Ovary (tissue), 9 donors: ENCODE data around the gene RAC3. TPM values are rescaled to one million over a fixed set of nuclear protein-coding genes. Genes with fewer than 3 reads are reported as not detected.

Experiments used
- DNase-seq, 5 donors: peaks; one replicate each; pipeline ENCODE4 v3.0.0-alpha.2; 2019 to 2020
- H3K27ac ChIP-seq, 2 donors: fragments of 200-600 bp; one replicate each; pipeline versions ENCODE4 v1.5.1 to v1.8.0; 2019 to 2022
- H3K27me3 ChIP-seq: fragments of 200-600 bp; one replicate; pipeline ENCODE4 v1.8.0; 2022
- H3K36me3 ChIP-seq: fragments of 200-600 bp; sonication (generic); one replicate; pipeline ENCODE4 v1.5.1; 2019
- H3K4me1 ChIP-seq: one replicate; pipeline ENCODE4 v1.8.1; 2013; ENCODE audit warnings: mild to moderate bottlenecking, moderate library complexity; ENCODE audit not compliant: insufficient read depth
- H3K4me3 ChIP-seq: fragments of 200-600 bp; sonication (generic); one replicate; pipeline ENCODE4 v1.5.1; 2017
- H3K9me3 ChIP-seq, 2 donors: fragments of 200-600 bp in 1 of 2; sonication (generic) in 1 of 2; one replicate each; pipeline versions ENCODE4 v1.5.1 to v1.8.1; 2013 to 2019; ENCODE audit warnings: mild to moderate bottlenecking in 1 of 2, moderate library complexity in 1 of 2
- CTCF ChIP-seq, 3 donors: fragments of 450-650 bp in 2 of 3; fragments of 200-600 bp in 1 of 3; IDR thresholded peaks; one replicate each; pipeline versions ENCODE4 v1.5.1 to v1.8.0; 2016 to 2022; ENCODE audit warnings: antibody characterized with exemption in 3 of 3, mild to moderate bottlenecking in 1 of 3
- EP300 ChIP-seq: sonication (generic); formaldehyde crosslinking; IDR thresholded peaks from one replicate; pipeline ENCODE4 v1.6.1; 2017; ENCODE audit warnings: antibody characterized with exemption
- POLR2A ChIP-seq: fragments of 450-650 bp; IDR thresholded peaks from one replicate; pipeline ENCODE4 v1.6.1; 2017; ENCODE audit warnings: antibody characterized with exemption, mild to moderate bottlenecking, moderate library complexity
- whole genome bisulfite sequencing, 3 donors: extraction: QIAGEN DNeasy Blood & Tissue Kit in 1 of 3; methylation state at CpG; one replicate each; pipeline versions ENCODE4 v1.1.5 to v1.1.7; 2013 to 2017; 5-methylcytosine and 5-hydroxymethylcytosine counted together
- intact Hi-C, 4 donors: fragments of 100-400 bp; cut with DNase I; formaldehyde crosslinking; loops; one replicate each; pipeline versions ENCODE4 v1.11.0 to v1.15.1; 2022 to 2023
- polyA plus RNA-seq, 2 donors: library from polyadenylated mRNA; stranded (reverse); fragments of 200-250 nt in 1 of 2; fragments of 350-450 nt in 1 of 2; fragmentation: Illumina TruSeq in 1 of 2; extraction: RNeasy Lipid Tissue Mini Kit (QIAGEN cat#74804) in 1 of 2; gene quantifications; one replicate each; pipeline ENCODE4 v1.2.3, GENCODE V29; 2013 to 2014
- total RNA-seq, 7 donors: library from RNA; depleted of rRNA in 2 of 7; stranded (reverse); fragments of >200 nt in 2 of 7; fragmentation: NEBNext Ultra II Directional in 3 of 7; extraction: Animal tissue kit (Norgen Biotek cat#: 25700) in 3 of 7; gene quantifications; one replicate each; pipeline versions ENCODE4 v1.1.0 to v1.2.4, GENCODE V29; 2016 to 2023
- donor health status: DM: no; HTN: no; CAD: no; lungs with moderate emphysema.
- donor health status: DM: no; HTN: no; CAD: no.
- donor health status: Bipolar disorder and iron deficiency.
- donor health status: DM: yes; HTN: yes; CAD: no.
- donor health status: DM: no; HTN: no; CAD: no.
- donor health status: DM: yes; HTN: yes; CAD: no.

Gene RAC3
- total and polyA plus RNA-seq, 9 donors: 0.40 to 7.8 (median 3.3) TPM

- Histone ChIP-seq H3K4me1 (peaks cover 6% of the 10 kb centered on the region), H3K27me3 (no peaks in the 10 kb centered on the region), H3K9me3 (no peaks in the 10 kb centered on the region), H3K27ac (no peak overlapping the region), H3K4me3 (no peak overlapping the region), H3K36me3 (no peaks in the 10 kb centered on the region)
- intact Hi-C loops: loop anchor here in 1 of 4 donors (10.0 kb wide), 1 partner anchor 296 kb away; no protein-coding TSS in a partner anchor
- no peak for DNase-seq
- 93 to 97% (median 95%) methylated on average over 9 of the region's 9 CpGs for WGBS, 3 donors
- no peak for TF ChIP-seq EP300
- TF ChIP-seq POLR2A: no peak
- no peak for TF ChIP-seq CTCF (IDR thresholded peaks at IDR 0.05)
These were observed 2.5 kb upstream of the RAC3 start for GRCh38 chr17:82028966-82029365.

DNA sequence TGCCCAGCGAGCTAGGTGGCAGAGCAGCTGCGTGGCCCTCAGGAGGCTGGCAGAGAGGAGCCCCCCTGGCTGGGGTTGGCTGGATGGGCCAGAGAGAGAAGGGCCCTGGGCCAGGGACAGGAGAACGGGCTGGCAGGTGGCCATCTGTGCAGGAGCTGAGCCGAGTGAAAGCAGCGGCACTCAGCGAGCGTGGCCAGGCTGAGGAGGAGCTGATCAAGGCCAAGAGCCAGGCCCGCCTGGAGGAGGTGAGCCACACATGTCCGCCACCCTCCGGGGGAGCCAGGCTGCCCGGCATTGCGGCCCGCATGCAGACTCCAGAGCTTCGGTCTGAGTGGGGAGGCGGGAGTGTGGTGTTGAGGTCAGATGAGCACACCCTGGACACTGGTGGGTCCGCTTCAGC, 2.1 kb upstream of the RAC3 start:
- H3K4me1 ChIP-seq: peaks cover 3% of the 10 kb centered on the region
- H3K27ac ChIP-seq: no peak overlapping the region
- H3K36me3 ChIP-seq: no peaks in the 10 kb centered on the region
- H3K4me3 ChIP-seq: no peak overlapping the region
- WGBS, 3 donors: 85 to 91% (median 89%) methylated on average over 16 of the region's 16 CpGs
- no peak for DNase-seq
- intact Hi-C loops: loop anchor here in 1 of 4 donors (10.0 kb wide), 1 partner anchor 295 kb away; no protein-coding TSS in a partner anchor
- TF ChIP-seq EP300: no peak
- TF ChIP-seq CTCF (IDR thresholded peaks at IDR 0.05): no peak
- TF ChIP-seq POLR2A: no peak
- H3K9me3 ChIP-seq: no peaks in the 10 kb centered on the region
- no peaks in the 10 kb centered on the region for H3K27me3 ChIP-seq

DNA sequence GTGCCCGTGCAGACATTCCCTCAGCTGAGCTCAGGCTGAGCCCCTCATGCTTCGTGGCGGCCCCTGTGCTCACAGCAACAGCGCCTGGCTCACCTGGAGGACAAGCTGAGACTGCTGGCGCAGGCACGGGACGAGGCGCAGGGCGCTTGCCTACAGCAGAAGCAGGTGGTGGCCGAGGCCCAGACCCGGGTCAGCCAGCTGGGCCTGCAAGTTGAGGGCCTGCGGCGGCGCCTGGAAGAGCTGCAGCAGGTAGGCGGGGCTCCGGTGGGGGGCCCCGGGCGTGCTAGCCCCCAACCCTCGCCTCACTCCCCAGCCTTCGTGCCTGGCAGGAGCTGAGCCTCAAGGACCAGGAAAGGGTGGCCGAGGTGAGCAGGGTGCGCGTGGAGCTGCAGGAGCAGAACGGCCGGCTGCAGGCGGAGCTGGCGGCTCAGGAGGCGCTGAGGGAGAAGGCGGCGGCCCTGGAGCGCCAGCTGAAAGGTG, 1.4 kb upstream of the RAC3 start:
- Histone ChIP-seq H3K36me3 (no peaks in the 10 kb centered on the region), H3K4me1 (peaks cover 3% of the 10 kb centered on the region), H3K27me3 (no peaks in the 10 kb centered on the region), H3K27ac (no peak overlapping the region), H3K9me3 (no peaks in the 10 kb centered on the region), H3K4me3 (no peak overlapping the region)
- no peak for TF ChIP-seq EP300
- TF ChIP-seq CTCF (IDR thresholded peaks at IDR 0.05): no peak
- no peak for TF ChIP-seq POLR2A
- no peak for DNase-seq
- intact Hi-C loops: loop anchor here (2.0 to 10.0 kb wide), 5 partner anchors 122 to 295 kb away; no protein-coding TSS in a partner anchor
- 56 to 65% (median 62%) methylated on average over 30 to 31 of the region's 31 CpGs for WGBS, 3 donors

GRCh38 chr17:82030470-82031302, 792 bp upstream of the RAC3 start:
- Histone ChIP-seq H3K36me3 (no peaks in the 10 kb centered on the region), H3K4me1 (peaks cover 3% of the 10 kb centered on the region), H3K4me3 (peak overlapping the region; percentile 45), H3K27ac (peak overlapping the region in 1 of 2 donors; percentile 23), H3K27me3 (no peaks in the 10 kb centered on the region), H3K9me3 (no peaks in the 10 kb centered on the region)
- peak; percentile 77 to 90 (median 85) for DNase-seq
- intact Hi-C loops: loop anchor here (2.0 to 5.0 kb wide), 4 partner anchors 122 to 127 kb away; no protein-coding TSS in a partner anchor
- TF ChIP-seq EP300 (no peak), POLR2A (no peak), CTCF (IDR thresholded peaks at IDR 0.05) (peak; percentile 86 to 97 (median 96))
- WGBS, 3 donors: 1 to 2% (median 1%) methylated on average over 43 to 94 of the region's 94 CpGs
